Neuronal stem cell (in vitro differentiated cells): Measurements from ENCODE around the gene ACTL7B.
"Not testable (repeated sequence)": the region's sequence is repeated elsewhere in the genome, so short reads cannot be mapped to it uniquely, and the experiment has no call there.

Experiments
- DNase-seq: peaks from one replicate; pipeline ENCODE4 v3.0.0-alpha.2; 2013; ENCODE audit warnings: low spot score
- H2AFZ ChIP-seq: one replicate; pipeline ENCODE4 v1.6.1; 2013; ENCODE audit warnings: mild to moderate bottlenecking, low read length, inconsistent platforms
- H2AK5ac ChIP-seq: 2 replicates; pipeline ENCODE4 v1.6.1; 2013; ENCODE audit warnings: low read depth, mild to moderate bottlenecking, inconsistent platforms, low read length, moderate library complexity, mixed read lengths
- H2BK120ac ChIP-seq: 2 replicates; pipeline ENCODE4 v1.6.1; 2013; ENCODE audit warnings: low read depth, mild to moderate bottlenecking, inconsistent platforms, low read length, moderate library complexity, mixed read lengths
- H2BK12ac ChIP-seq: one replicate; pipeline ENCODE4 v1.6.1; 2013; ENCODE audit warnings: low read length, inconsistent platforms
- H2BK15ac ChIP-seq: 2 replicates; pipeline ENCODE4 v1.6.1; 2013; ENCODE audit warnings: mild to moderate bottlenecking, low read length, inconsistent platforms, mixed read lengths
- H2BK5ac ChIP-seq: one replicate; pipeline ENCODE4 v1.6.1; 2013; ENCODE audit warnings: inconsistent platforms, mild to moderate bottlenecking, low read length, moderate library complexity
- H3K14ac ChIP-seq: one replicate; pipeline ENCODE4 v1.6.1; 2013; ENCODE audit warnings: low read length, inconsistent platforms
- H3K18ac ChIP-seq: 2 replicates; pipeline ENCODE4 v1.6.1; 2013; ENCODE audit warnings: low read length, inconsistent platforms
- H3K23ac ChIP-seq: 2 replicates; pipeline ENCODE4 v1.6.1; 2013; ENCODE audit warnings: low read depth, mild to moderate bottlenecking, mixed read lengths, low read length, inconsistent platforms; ENCODE audit not compliant: poor library complexity
- H3K27ac ChIP-seq: replicated peaks from 3 replicates; pipeline ENCODE4 v1.5.1; 2013; ENCODE audit warnings: low read length, inconsistent platforms
- H3K27me3 ChIP-seq, 3 experiments: 2 replicates each; pipeline ENCODE4 v1.6.1; 2013; ENCODE audit warnings: low read length in 3 of 3, mild to moderate bottlenecking in 2 of 3, inconsistent platforms in 1 of 3, low read depth in 1 of 3, mixed read lengths in 1 of 3, moderate library complexity in 1 of 3; ENCODE audit not compliant: control insufficient read depth in 3 of 3, insufficient read depth in 3 of 3
- H3K36me3 ChIP-seq, 2 donors: replicated peaks in 1 of 2; 2 replicates each; pipeline ENCODE4 v1.6.1; 2013; ENCODE audit warnings: low read length in 2 of 2; ENCODE audit not compliant: control insufficient read depth in 2 of 2, insufficient read depth in 2 of 2
- H3K4ac ChIP-seq: 2 replicates; pipeline ENCODE4 v1.6.1; 2013; ENCODE audit warnings: inconsistent platforms, mild to moderate bottlenecking, low read length, moderate library complexity
- H3K4me1 ChIP-seq, 2 donors: 1 replicate in 1 of 2; 2 replicates in 1 of 2; pipeline ENCODE4 v1.6.1; 2013; ENCODE audit warnings: low read length in 2 of 2, low read depth in 1 of 2; ENCODE audit not compliant: control insufficient read depth in 2 of 2, insufficient read depth in 1 of 2
- H3K4me2 ChIP-seq: one replicate; pipeline ENCODE4 v1.6.1; 2013; ENCODE audit warnings: mild to moderate bottlenecking, low read length, inconsistent platforms; ENCODE audit not compliant: insufficient read depth, poor library complexity, severe bottlenecking
- H3K4me3 ChIP-seq, 2 donors: 2 replicates each; pipeline ENCODE4 v1.5.1; 2013; ENCODE audit warnings: low read length in 2 of 2, mild to moderate bottlenecking in 2 of 2, inconsistent platforms in 1 of 2, moderate library complexity in 1 of 2
- H3K79me1 ChIP-seq: one replicate; pipeline ENCODE4 v1.6.1; 2013; ENCODE audit warnings: low read depth, mild to moderate bottlenecking, inconsistent platforms, low read length, moderate library complexity
- H3K9ac ChIP-seq: one replicate; pipeline ENCODE4 v1.6.1; 2013; ENCODE audit warnings: mild to moderate bottlenecking, low read depth, low read length, inconsistent platforms; ENCODE audit not compliant: poor library complexity
- H3K9me3 ChIP-seq, 2 donors: replicated peaks in 1 of 2; 2 replicates each; pipeline versions ENCODE3 to v1.6.1; 2013; ENCODE audit warnings: low read length in 2 of 2, mild to moderate bottlenecking in 2 of 2, inconsistent platforms in 1 of 2, low read depth in 1 of 2, mixed read lengths in 1 of 2, moderate library complexity in 1 of 2; ENCODE audit not compliant: control insufficient read depth in 2 of 2, insufficient read depth in 1 of 2
- H4K8ac ChIP-seq: one replicate; pipeline ENCODE4 v1.6.1; 2013; ENCODE audit warnings: low read depth, mild to moderate bottlenecking, inconsistent platforms, low read length, moderate library complexity
- H4K91ac ChIP-seq: one replicate; pipeline ENCODE4 v1.6.1; 2013; ENCODE audit warnings: low read length, low read depth, mild to moderate bottlenecking, inconsistent platforms; ENCODE audit not compliant: poor library complexity
- WGBS, 2 donors: extraction: QIAGEN DNeasy Blood & Tissue Kit; methylation state at CpG; one replicate each; pipeline ENCODE4 v1.1.7; 2013; ENCODE audit warnings: missing lambda C conversion rate in 2 of 2, mixed read lengths in 1 of 2; ENCODE audit not compliant: insufficient read length in 2 of 2, insufficient replicate concordance in 1 of 2; ENCODE audit errors: extremely low coverage in 2 of 2; 5-methylcytosine and 5-hydroxymethylcytosine counted together

Gene ACTL7B

GRCh38 chr9:108850293-108850897, 5.4 kb downstream of the ACTL7B start:
- H3K36me3 ChIP-seq = no peaks in the 10 kb centered on the region
- no CpG with 5 or more reads among the region's 3 CpGs for WGBS, 2 donors
- H4K8ac ChIP-seq = no peak overlapping the region
- H3K27ac ChIP-seq = no peak overlapping the region
- no peak overlapping the region for H3K4ac ChIP-seq
- no peak overlapping the region for H2BK5ac ChIP-seq
- no peak overlapping the region for H3K4me2 ChIP-seq
- DNase-seq = no peak
- H2BK12ac ChIP-seq = no peak overlapping the region
- no peak overlapping the region for H2BK120ac ChIP-seq
- H4K91ac ChIP-seq = no peak overlapping the region
- no peak overlapping the region for H3K4me3 ChIP-seq
- H3K79me1 ChIP-seq = no peaks in the 10 kb centered on the region
- H3K4me1 ChIP-seq = peaks cover 0 to 3% of the 10 kb centered on the region in 2 donors
- no peak overlapping the region for H3K9ac ChIP-seq
- H2AFZ ChIP-seq = no peak overlapping the region
- no peak overlapping the region for H2AK5ac ChIP-seq
- H3K18ac ChIP-seq = no peak overlapping the region
- no peaks in the 10 kb centered on the region for H3K9me3 ChIP-seq
- no peak overlapping the region for H3K23ac ChIP-seq
- H3K14ac ChIP-seq = no peak overlapping the region
- no peak overlapping the region for H2BK15ac ChIP-seq
- H3K27me3 ChIP-seq = peaks cover 0 to 6% (median 0%) of the 10 kb centered on the region in 3 experiments

GRCh38 chr9:108848296-108848695, 7.5 kb downstream of the ACTL7B start:
- H3K14ac ChIP-seq, H3K79me1 ChIP-seq, H2BK15ac ChIP-seq, H3K4me1 ChIP-seq, H3K4me2 ChIP-seq, H2AFZ ChIP-seq, H3K36me3 ChIP-seq, H2BK12ac ChIP-seq, H3K4me3 ChIP-seq, H3K9ac ChIP-seq, H3K4ac ChIP-seq, H3K27ac ChIP-seq, H4K91ac ChIP-seq, H2BK5ac ChIP-seq, H2AK5ac ChIP-seq, H3K27me3 ChIP-seq, H3K23ac ChIP-seq, H3K9me3 ChIP-seq, H4K8ac ChIP-seq, H2BK120ac ChIP-seq, DNase-seq, H3K18ac ChIP-seq: not testable (repeated sequence)
- WGBS, 2 donors = no CpG with 5 or more reads among the region's 8 CpGs

GRCh38 chr9:108845947-108846346, 9.8 kb downstream of the ACTL7B start:
- DNase-seq = no peak
- no peaks in the 10 kb centered on the region for H3K4me1 ChIP-seq
- no peak overlapping the region for H3K23ac ChIP-seq
- no peak overlapping the region for H4K8ac ChIP-seq
- H2BK120ac ChIP-seq = no peak overlapping the region
- no peak overlapping the region for H4K91ac ChIP-seq
- no peak overlapping the region for H3K14ac ChIP-seq
- H3K27me3 ChIP-seq = peaks cover 0 to 4% (median 0%) of the 10 kb centered on the region in 3 experiments
- no peak overlapping the region for H3K9ac ChIP-seq
- H3K9me3 ChIP-seq = no peaks in the 10 kb centered on the region
- H2BK12ac ChIP-seq = no peak overlapping the region
- no peak overlapping the region for H3K4me3 ChIP-seq
- H2BK15ac ChIP-seq = no peak overlapping the region
- no peak overlapping the region for H3K4ac ChIP-seq
- H3K4me2 ChIP-seq = no peak overlapping the region
- no CpG with 5 or more reads among the region's 2 CpGs for WGBS, 2 donors
- no peak overlapping the region for H2BK5ac ChIP-seq
- no peak overlapping the region for H3K27ac ChIP-seq
- H3K36me3 ChIP-seq = no peaks in the 10 kb centered on the region
- H2AK5ac ChIP-seq = no peak overlapping the region
- H3K18ac ChIP-seq = no peak overlapping the region
- no peak overlapping the region for H2AFZ ChIP-seq
- no peaks in the 10 kb centered on the region for H3K79me1 ChIP-seq

GRCh38 chr9:108845507-108845906, 10.3 kb downstream of the ACTL7B start:
- WGBS, 2 donors = no CpG with 5 or more reads among the region's 5 CpGs
- no peak overlapping the region for H3K23ac ChIP-seq

More at GRCh38 chr9:108845507-108845906, 10.3 kb downstream of the ACTL7B start:
- Histone ChIP-seq H3K9ac (no peak overlapping the region), H2BK5ac (no peak overlapping the region), H3K9me3 (no peaks in the 10 kb centered on the region), H4K8ac (no peak overlapping the region), H3K18ac (no peak overlapping the region), H2AFZ (no peak overlapping the region), H2BK120ac (no peak overlapping the region), H2BK15ac (no peak overlapping the region), H4K91ac (no peak overlapping the region), H3K27ac (no peak overlapping the region), H3K4me1 (no peaks in the 10 kb centered on the region), H3K14ac (no peak overlapping the region), H3K4me2 (no peak overlapping the region), H3K4ac (no peak overlapping the region), H3K27me3 (peaks cover 0 to 4% (median 0%) of the 10 kb centered on the region in 3 experiments), H2AK5ac (no peak overlapping the region), H2BK12ac (no peak overlapping the region), H3K79me1 (no peaks in the 10 kb centered on the region), H3K4me3 (no peak overlapping the region), H3K36me3 (no peaks in the 10 kb centered on the region)
- DNase-seq = no peak
